Breast epithelium (tissue), 4 donors: ENCODE results near the gene CAMK1G. TPM values are rescaled to one million over a fixed set of nuclear protein-coding genes. Genes with fewer than 3 reads are reported as not detected.

Source experiments
- DNase-seq, 2 donors: peaks; one replicate each; pipeline ENCODE4 v3.0.0-alpha.2; 2019; ENCODE audit warnings: low spot score in 2 of 2
- H3K27ac ChIP-seq, 2 donors: fragments of 200-600 bp; sonication (generic) in 1 of 2; one replicate each; pipeline ENCODE4 v1.5.1; 2016 to 2019; ENCODE audit warnings: mild to moderate bottlenecking in 1 of 2
- H3K27me3 ChIP-seq, 2 donors: fragments of 200-600 bp; sonication (generic) in 1 of 2; one replicate each; pipeline versions ENCODE4 v1.5.1 to v1.6.0; 2017 to 2019; ENCODE audit warnings: control low read depth in 1 of 2, mild to moderate bottlenecking in 1 of 2
- H3K36me3 ChIP-seq: fragments of 200-600 bp; one replicate; pipeline ENCODE4 v1.5.1; 2019
- H3K4me1 ChIP-seq, 2 donors: fragments of 200-600 bp; sonication (generic); one replicate each; pipeline ENCODE4 v1.5.1; 2016 to 2019; ENCODE audit warnings: control low read depth in 1 of 2
- H3K4me3 ChIP-seq, 3 donors: fragments of 200-600 bp; sonication (generic); 1 replicate in 2 of 3; 2 replicates in 1 of 3; pipeline ENCODE4 v1.5.1; 2016 to 2019; ENCODE audit warnings: mild to moderate bottlenecking in 3 of 3, moderate library complexity in 2 of 3
- H3K9me3 ChIP-seq, 2 donors: fragments of 200-600 bp; sonication (generic) in 1 of 2; one replicate each; pipeline ENCODE4 v1.5.1; 2016 to 2019; ENCODE audit warnings: control low read depth in 1 of 2
- POLR2A ChIP-seq: fragments of 450-650 bp; IDR thresholded peaks from one replicate; pipeline ENCODE4 v1.6.1; 2016; ENCODE audit warnings: antibody characterized with exemption, mild to moderate bottlenecking, moderate library complexity
- POLR2AphosphoS5 ChIP-seq, 3 donors: sonication (generic); formaldehyde crosslinking; IDR thresholded peaks; one replicate each; pipeline ENCODE4 v1.6.1; 2017; ENCODE audit warnings: antibody characterized with exemption in 3 of 3
- intact Hi-C: fragments of 100-400 bp; cut with DNase I; formaldehyde crosslinking; loops from one replicate; pipeline ENCODE4 v1.15.1; 2023; ENCODE audit warnings: low total_unique reads
- total RNA-seq, 3 donors: library from RNA; depleted of rRNA; stranded (reverse); fragments of >200 nt; gene quantifications; one replicate each; pipeline ENCODE4 v1.1.0, GENCODE V29; 2016
- TF ChIP-seq, protein P1 (sequence below), 3 donors: fragments of 450-650 bp; IDR thresholded peaks; one replicate each; pipeline ENCODE4 v1.5.1; 2016 to 2017; ENCODE audit warnings: antibody characterized with exemption in 3 of 3, mild to moderate bottlenecking in 3 of 3, moderate library complexity in 3 of 3

The CAMK1G gene
- total RNA-seq, 3 donors from 2014 or later: 0.16 to 1.8 TPM; not detected in 1

DNA sequence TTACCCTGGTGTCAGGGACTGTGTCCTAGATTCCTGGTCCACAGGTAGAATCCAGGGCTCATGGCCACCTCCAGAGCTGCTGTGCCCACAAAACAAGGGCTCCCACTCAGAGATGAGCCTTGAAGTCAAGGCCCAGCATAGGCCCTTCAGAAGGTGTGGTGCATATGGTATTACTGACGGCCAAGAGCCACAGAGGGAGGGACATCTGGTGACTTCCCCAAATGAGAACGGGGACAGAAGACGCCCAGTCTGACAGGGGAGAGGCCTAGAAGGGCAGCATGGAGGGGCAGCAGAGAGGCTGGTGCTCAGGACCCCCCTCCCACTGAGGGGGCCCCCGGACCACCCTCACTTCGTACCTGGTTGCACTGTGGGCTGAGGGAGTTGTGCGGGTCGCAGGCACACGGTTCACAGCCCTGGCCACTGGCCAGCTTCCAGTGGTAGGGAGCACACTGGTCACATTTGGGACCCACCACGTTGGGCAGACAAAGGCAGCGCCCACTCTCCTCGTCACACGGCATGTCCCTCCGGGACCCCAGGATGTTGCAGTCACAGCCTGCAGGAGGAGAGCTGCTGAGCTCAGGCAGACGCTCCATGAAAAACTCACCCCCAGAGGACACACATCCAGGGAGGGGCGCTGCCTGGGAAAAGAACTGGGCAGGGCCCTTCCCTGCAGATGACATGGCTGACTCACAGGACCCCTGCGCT, 43.7 kb downstream of the CAMK1G start:
- Histone ChIP-seq H3K27ac (no peak overlapping the region), H3K27me3 (no peaks in the 10 kb centered on the region), H3K4me1 (no peaks in the 10 kb centered on the region), H3K9me3 (no peaks in the 10 kb centered on the region), H3K4me3 (no peak overlapping the region), H3K36me3 (no peaks in the 10 kb centered on the region)
- DNase-seq: no peak
- intact Hi-C loops: no loop called here
- TF ChIP-seq, protein P1, sequence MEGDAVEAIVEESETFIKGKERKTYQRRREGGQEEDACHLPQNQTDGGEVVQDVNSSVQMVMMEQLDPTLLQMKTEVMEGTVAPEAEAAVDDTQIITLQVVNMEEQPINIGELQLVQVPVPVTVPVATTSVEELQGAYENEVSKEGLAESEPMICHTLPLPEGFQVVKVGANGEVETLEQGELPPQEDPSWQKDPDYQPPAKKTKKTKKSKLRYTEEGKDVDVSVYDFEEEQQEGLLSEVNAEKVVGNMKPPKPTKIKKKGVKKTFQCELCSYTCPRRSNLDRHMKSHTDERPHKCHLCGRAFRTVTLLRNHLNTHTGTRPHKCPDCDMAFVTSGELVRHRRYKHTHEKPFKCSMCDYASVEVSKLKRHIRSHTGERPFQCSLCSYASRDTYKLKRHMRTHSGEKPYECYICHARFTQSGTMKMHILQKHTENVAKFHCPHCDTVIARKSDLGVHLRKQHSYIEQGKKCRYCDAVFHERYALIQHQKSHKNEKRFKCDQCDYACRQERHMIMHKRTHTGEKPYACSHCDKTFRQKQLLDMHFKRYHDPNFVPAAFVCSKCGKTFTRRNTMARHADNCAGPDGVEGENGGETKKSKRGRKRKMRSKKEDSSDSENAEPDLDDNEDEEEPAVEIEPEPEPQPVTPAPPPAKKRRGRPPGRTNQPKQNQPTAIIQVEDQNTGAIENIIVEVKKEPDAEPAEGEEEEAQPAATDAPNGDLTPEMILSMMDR (IDR thresholded peaks at IDR 0.05): no peak
- TF ChIP-seq POLR2A: no peak
- no peak for TF ChIP-seq POLR2AphosphoS5 (IDR thresholded peaks at IDR 0.05)

GRCh38 chr1:209627732-209628196, 44.2 kb downstream of the CAMK1G start:
- TF ChIP-seq POLR2A: no peak
- TF ChIP-seq, protein P1 (IDR thresholded peaks at IDR 0.05): peak; percentile 80 to 82 (median 82)
- Histone ChIP-seq H3K9me3 (no peaks in the 10 kb centered on the region), H3K36me3 (no peaks in the 10 kb centered on the region), H3K27me3 (no peaks in the 10 kb centered on the region), H3K4me1 (no peaks in the 10 kb centered on the region), H3K27ac (no peak overlapping the region), H3K4me3 (no peak overlapping the region)
- intact Hi-C loops: no loop called here
- DNase-seq: peak in 1 of 2 donors; percentile 67

DNA sequence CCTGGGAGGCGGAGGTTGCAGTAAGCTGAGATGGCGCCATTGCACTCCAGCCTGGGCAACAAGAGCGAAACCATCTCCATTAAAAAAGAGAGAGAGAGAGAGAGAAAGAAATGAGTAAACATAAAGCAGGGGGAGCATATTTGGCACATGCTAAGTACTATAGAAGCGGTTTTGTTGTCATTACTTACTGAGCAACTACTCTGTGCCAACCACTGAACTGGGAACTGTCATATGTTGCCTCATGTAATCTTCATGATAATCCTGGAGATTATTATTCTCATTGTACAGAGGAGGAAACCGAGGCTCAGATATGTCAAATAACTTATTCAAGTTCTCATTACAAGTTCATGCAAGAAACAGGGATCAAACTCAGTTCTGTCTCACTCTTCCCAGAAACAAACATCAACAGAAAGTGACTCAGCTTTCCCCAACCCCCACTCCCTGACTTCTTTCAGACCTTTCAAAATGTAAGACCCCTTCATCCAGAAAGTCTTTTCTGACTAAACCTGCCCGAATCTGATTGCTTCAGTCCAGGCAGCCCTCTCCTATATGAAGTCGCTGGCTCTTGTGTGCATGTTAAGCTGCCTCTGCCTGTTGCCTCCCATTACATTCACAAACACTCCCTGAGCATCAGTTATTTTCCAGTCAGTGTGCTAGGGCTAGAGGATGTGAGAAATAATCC, 45.2 kb downstream of the CAMK1G start:
- no peaks in the 10 kb centered on the region for H3K4me1 ChIP-seq
- no peaks in the 10 kb centered on the region for H3K9me3 ChIP-seq
- no peak for TF ChIP-seq POLR2AphosphoS5 (IDR thresholded peaks at IDR 0.05)
- TF ChIP-seq, protein P1 (IDR thresholded peaks at IDR 0.05): no peak
- no peak for TF ChIP-seq POLR2A
- intact Hi-C loops: no loop called here
- H3K27me3 ChIP-seq: no peaks in the 10 kb centered on the region
- no peak overlapping the region for H3K4me3 ChIP-seq
- no peak for DNase-seq
- H3K27ac ChIP-seq: no peak overlapping the region
- no peaks in the 10 kb centered on the region for H3K36me3 ChIP-seq

DNA sequence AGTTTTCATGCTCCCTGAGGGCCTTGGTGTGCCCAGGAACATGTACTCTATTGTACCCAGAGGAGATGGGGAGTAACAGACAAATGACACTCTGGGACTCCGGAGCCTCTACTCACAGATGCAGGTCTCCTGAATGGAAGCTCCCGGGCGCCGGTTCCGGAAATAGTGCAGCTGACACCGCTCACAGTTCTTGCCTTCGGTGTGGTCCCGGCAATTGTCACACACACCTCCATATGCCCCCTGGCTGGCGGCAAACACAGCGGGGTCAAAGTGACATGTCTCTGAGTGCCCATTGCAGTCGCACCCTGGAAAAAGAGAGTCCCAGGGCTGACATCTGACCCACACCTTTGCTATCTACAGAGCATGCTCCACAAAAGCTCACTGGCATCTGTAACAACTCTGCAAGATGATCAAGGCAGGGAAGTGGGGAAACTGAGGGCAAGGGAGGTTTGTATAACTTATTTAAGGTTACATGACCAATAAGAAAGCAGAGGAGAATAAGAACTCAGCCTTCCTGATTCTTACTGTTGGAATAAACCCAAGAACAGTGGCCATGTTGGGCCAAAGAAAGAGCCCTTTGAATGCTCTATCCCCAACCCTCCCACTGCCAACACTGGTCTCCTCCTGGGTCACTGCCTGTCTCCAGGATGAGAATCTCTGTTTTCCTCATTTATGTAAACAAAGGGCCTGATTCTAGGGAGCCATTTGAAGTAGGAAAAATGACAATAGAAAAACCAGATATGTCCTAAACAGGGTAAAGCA, 46.3 kb downstream of the CAMK1G start:
- DNase-seq: no peak
- Histone ChIP-seq H3K9me3 (no peaks in the 10 kb centered on the region), H3K36me3 (no peaks in the 10 kb centered on the region), H3K4me1 (no peaks in the 10 kb centered on the region), H3K4me3 (no peak overlapping the region), H3K27me3 (no peaks in the 10 kb centered on the region), H3K27ac (no peak overlapping the region)
- TF ChIP-seq, protein P1 (IDR thresholded peaks at IDR 0.05): no peak
- TF ChIP-seq POLR2A: no peak
- TF ChIP-seq POLR2AphosphoS5 (IDR thresholded peaks at IDR 0.05): no peak
- intact Hi-C loops: no loop called here
